ENCODE data around the gene ARRB1. TPM values are rescaled to one million over a fixed set of nuclear protein-coding genes. Genes with fewer than 3 reads are reported as not detected.
A peak's percentile ranks its signal among the peaks of the same experiment; 100 is the strongest.
"Not testable (repeated sequence)": the region's sequence is repeated elsewhere in the genome, so short reads cannot be mapped to it uniquely, and the experiment has no call there.

The ARRB1 gene
- total RNA-seq, 6 experiments from 2014 or later, result 10.8 to 14.4 (median 11.2) TPM

- no peak overlapping the region for H3K4me3 Mint-ChIP-seq
- peaks cover 11% of the 10 kb centered on the region for H3K4me1 Mint-ChIP-seq (ENCODE audit: low read depth)
- no peak for DNase-seq
- TF ChIP-seq, protein P1, sequence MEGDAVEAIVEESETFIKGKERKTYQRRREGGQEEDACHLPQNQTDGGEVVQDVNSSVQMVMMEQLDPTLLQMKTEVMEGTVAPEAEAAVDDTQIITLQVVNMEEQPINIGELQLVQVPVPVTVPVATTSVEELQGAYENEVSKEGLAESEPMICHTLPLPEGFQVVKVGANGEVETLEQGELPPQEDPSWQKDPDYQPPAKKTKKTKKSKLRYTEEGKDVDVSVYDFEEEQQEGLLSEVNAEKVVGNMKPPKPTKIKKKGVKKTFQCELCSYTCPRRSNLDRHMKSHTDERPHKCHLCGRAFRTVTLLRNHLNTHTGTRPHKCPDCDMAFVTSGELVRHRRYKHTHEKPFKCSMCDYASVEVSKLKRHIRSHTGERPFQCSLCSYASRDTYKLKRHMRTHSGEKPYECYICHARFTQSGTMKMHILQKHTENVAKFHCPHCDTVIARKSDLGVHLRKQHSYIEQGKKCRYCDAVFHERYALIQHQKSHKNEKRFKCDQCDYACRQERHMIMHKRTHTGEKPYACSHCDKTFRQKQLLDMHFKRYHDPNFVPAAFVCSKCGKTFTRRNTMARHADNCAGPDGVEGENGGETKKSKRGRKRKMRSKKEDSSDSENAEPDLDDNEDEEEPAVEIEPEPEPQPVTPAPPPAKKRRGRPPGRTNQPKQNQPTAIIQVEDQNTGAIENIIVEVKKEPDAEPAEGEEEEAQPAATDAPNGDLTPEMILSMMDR (IDR thresholded peaks at IDR 0.05), result no peak
- H3K27ac Mint-ChIP-seq, result no peak overlapping the region
- H3K36me3 Mint-ChIP-seq (ENCODE audit: low read depth), result no peaks in the 10 kb centered on the region
- H3K27me3 Mint-ChIP-seq (ENCODE audit: insufficient read depth), result peaks cover 7% of the 10 kb centered on the region
- no peaks in the 10 kb centered on the region for H3K9me3 Mint-ChIP-seq
These were observed 24.2 kb upstream of the ARRB1 start for GRCh38 chr11:75375626-75376025.

GRCh38 chr11:75374646-75375045, 23.2 kb upstream of the ARRB1 start:
- H3K27me3 Mint-ChIP-seq (ENCODE audit: insufficient read depth), result peaks cover 11% of the 10 kb centered on the region
- peaks cover 4% of the 10 kb centered on the region; the same call in 1 of the 2 replicates for H3K9me3 Mint-ChIP-seq
- TF ChIP-seq, protein P1 (IDR thresholded peaks at IDR 0.05), result no peak
- peaks cover 11% of the 10 kb centered on the region for H3K4me1 Mint-ChIP-seq (ENCODE audit: low read depth)
- no peak overlapping the region for H3K4me3 Mint-ChIP-seq
- H3K27ac Mint-ChIP-seq, result no peak overlapping the region
- no peak for DNase-seq
- peaks cover 4% of the 10 kb centered on the region; the same call in 1 of the 2 replicates for H3K36me3 Mint-ChIP-seq (ENCODE audit: low read depth)

DNA sequence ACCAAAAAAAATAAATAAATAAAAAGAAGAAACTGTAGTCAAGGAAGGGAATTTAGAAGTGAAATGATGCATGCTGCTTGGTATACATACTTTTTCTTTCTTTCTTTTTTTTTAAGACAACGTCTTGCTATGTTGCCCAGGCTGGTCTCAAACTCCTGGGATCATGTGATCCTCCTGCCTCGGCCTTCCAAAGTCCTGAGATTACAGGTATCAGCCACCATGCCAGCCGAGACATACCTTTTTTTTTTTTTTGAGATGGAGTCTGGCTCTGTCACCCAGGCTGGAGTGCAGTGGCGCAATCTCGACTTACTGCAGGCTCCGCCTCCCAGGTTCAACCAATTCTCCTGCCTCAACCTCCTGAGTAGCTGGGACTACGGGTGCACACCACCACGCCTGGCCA, 21.7 kb upstream of the ARRB1 start:
- Mint-ChIP-seq H3K4me3 (no peak overlapping the region), H3K4me1 (ENCODE audit: low read depth) (peaks cover 11% of the 10 kb centered on the region), H3K9me3 (peaks cover 8% of the 10 kb centered on the region; the same call in 1 of the 2 replicates), H3K27ac (no peak overlapping the region), H3K36me3 (ENCODE audit: low read depth) (peaks cover 4% of the 10 kb centered on the region; the same call in 1 of the 2 replicates), H3K27me3 (ENCODE audit: insufficient read depth) (peaks cover 14% of the 10 kb centered on the region)
- no peak for DNase-seq
- TF ChIP-seq, protein P1 (IDR thresholded peaks at IDR 0.05), result no peak

DNA sequence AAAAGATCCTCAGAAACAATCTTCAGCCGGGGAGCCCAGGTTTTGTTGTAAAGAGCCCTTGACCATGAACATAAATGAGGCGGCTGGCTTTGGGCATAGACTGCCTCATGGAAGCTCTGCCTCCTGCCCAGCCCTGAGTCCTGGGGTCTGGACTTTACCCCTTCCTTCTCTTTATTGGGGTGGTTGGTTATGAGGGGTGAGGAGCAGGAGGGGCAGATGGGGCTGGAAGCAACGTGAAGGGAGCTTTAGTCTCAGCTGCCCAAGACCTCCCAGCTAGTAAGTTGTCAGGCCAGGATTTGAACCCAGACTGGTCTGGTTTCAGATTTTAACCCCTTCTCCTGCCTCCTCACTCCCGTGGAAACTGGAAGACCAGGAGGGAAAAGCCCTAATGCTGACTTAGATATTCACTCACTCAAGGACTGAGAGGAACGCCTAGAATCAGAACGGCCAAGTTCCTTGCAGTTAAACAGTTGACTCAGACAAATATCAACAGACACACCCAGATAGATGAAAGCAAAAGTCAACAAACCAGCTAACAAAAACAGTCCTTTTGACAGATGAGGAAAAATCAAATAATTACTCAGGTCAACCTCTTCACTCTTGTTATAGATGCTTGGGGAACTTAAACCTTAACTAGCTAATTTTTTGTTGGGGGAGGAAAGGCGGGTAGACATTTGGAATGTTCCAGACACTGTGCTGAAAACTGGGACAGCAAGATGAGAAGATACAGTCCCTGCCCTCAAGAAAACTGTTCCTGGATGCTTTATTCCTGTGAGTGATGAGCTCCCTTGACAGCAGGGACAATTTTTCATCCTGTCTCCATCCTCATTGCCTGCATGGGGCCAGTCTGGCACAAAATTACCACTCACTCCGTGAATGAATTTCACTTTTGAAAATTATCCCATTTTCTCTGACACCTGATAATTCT, 20.8 kb upstream of the ARRB1 start:
- peaks cover 11% of the 10 kb centered on the region for H3K4me1 Mint-ChIP-seq (ENCODE audit: low read depth)
- peaks cover 14% of the 10 kb centered on the region for H3K27me3 Mint-ChIP-seq (ENCODE audit: insufficient read depth)
- H3K4me3 Mint-ChIP-seq, result peak overlapping the region; percentile 5
- TF ChIP-seq, protein P1 (IDR thresholded peaks at IDR 0.05), result no peak
- peaks cover 4% of the 10 kb centered on the region; the same call in 1 of the 2 replicates for H3K36me3 Mint-ChIP-seq (ENCODE audit: low read depth)
- no peak overlapping the region for H3K27ac Mint-ChIP-seq
- peak; percentile 39 for DNase-seq
- peaks cover 8% of the 10 kb centered on the region; the same call in 1 of the 2 replicates for H3K9me3 Mint-ChIP-seq

GRCh38 chr11:75369560-75370255, 18.2 kb upstream of the ARRB1 start:
- Mint-ChIP-seq H3K27me3 (ENCODE audit: insufficient read depth) (peaks cover 9% of the 10 kb centered on the region), H3K9me3 (peaks cover 8% of the 10 kb centered on the region; the same call in 1 of the 2 replicates), H3K36me3 (ENCODE audit: low read depth) (peaks cover 4% of the 10 kb centered on the region; the same call in 1 of the 2 replicates), H3K4me3 (no peak overlapping the region), H3K27ac (no peak overlapping the region), H3K4me1 (ENCODE audit: low read depth) (peaks cover 17% of the 10 kb centered on the region)
- TF ChIP-seq, protein P1 (IDR thresholded peaks at IDR 0.05), result no peak
- no peak for DNase-seq

DNA sequence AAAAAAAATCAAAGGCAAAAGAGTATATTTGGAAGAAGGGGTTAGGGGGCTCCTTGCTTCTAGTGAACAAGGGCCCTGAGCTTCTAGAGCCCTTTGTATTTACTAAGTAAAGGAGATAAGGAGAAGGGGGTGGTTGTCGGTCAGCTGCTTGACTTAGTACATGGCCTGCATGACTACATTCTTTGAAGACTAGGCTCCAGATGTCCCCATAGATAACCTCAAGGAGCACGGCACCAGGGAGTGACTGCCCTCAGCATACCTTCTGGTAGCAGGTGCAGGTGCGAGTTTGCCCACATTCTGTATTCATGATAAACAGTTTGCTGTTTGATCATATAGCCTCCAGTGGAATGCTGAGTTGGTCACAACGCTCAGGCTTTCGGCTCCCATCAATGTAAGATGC, 15.4 kb upstream of the ARRB1 start:
- H3K27ac Mint-ChIP-seq; H3K4me3 Mint-ChIP-seq; H3K36me3 Mint-ChIP-seq (ENCODE audit: low read depth); H3K9me3 Mint-ChIP-seq; H3K4me1 Mint-ChIP-seq (ENCODE audit: low read depth); DNase-seq: not testable (repeated sequence)
- peaks cover 15% of the 10 kb centered on the region for H3K27me3 Mint-ChIP-seq (ENCODE audit: insufficient read depth)

Data from HFFc6 (cell line).